Stimulated activated CD8-positive, alpha-beta memory T cell treated with anti-CD3 and anti-CD28 coated beads, Interleukin-15, amount 100 ng/mL, for 4 hours (primary cell): ENCODE results near the gene AFAP1.

Experiments used
- DNase-seq, 2 donors: peaks; one replicate each; pipeline ENCODE4 v3.0.0-alpha.2; 2020; ENCODE audit warnings: low read depth in 2 of 2

Gene AFAP1

GRCh38 chr4:7967501-7968261, 28.0 kb upstream of the AFAP1 start:
- DNase-seq, result no peak

DNA sequence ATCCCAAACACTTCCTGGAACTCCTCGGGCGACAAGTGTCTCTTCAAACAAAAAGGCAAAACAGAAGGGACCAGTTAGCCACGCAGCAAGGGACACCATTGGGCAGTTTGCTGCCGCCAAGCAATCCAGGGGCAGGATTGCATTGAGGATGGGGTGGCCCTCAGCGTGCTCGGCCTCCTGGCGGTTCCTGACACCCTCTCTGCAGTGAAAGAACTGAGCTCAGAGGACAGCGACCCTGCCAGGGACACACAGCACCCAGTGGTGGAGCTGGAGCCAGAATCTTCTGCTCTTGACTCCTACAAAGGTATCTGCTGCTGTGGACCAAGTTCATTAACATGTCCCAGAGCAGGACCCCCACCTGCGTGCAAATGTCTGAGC, 27.4 kb upstream of the AFAP1 start:
- no peak for DNase-seq

GRCh38 chr4:7966281-7967062, 26.8 kb upstream of the AFAP1 start:
- DNase-seq, result no peak

DNA sequence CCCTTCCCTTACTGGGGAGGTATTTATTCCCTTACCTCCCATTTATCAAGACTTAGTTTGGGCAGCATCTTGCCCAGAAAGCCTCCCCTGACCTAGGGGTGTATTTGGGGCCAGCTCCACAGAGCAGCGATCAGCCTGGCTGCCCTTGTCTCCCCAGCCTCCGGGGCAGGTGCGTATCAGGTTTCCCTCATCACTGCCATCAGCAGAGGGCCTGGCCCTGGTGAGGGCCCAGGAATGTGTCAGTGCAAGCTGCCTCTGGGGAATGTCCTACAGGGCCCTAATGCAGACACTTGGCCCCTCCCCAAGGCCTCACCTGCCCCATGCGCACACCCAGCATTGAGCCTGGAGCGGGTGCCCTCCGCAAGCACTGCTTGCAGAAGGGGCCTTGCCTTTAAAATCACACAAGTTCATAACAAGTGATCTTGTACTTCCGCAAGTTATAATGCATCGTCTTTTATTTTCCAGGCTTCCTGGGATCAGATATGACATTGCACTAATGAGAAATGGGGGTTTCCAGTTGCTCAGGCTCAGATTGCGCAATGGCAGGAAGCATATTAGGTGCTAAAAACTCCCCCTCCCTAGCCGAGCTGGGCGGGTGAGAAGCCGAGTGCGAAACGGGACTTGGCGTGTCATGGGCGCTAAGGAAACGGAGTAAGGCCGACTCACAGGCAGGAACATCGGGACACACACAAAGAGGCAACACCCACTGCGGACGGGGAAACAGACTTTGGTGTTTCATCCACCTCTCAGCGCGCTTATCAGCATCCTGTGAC, 25.4 kb upstream of the AFAP1 start:
- DNase-seq, result peak in 1 of 2 donors; percentile 30

- no peak for DNase-seq
These were observed 24.8 kb upstream of the AFAP1 start for GRCh38 chr4:7964459-7964858.

- no peak for DNase-seq
These were observed 24.0 kb upstream of the AFAP1 start for GRCh38 chr4:7963691-7964090.

- no peak for DNase-seq
These were observed 23.2 kb upstream of the AFAP1 start for GRCh38 chr4:7962609-7963508.

DNA sequence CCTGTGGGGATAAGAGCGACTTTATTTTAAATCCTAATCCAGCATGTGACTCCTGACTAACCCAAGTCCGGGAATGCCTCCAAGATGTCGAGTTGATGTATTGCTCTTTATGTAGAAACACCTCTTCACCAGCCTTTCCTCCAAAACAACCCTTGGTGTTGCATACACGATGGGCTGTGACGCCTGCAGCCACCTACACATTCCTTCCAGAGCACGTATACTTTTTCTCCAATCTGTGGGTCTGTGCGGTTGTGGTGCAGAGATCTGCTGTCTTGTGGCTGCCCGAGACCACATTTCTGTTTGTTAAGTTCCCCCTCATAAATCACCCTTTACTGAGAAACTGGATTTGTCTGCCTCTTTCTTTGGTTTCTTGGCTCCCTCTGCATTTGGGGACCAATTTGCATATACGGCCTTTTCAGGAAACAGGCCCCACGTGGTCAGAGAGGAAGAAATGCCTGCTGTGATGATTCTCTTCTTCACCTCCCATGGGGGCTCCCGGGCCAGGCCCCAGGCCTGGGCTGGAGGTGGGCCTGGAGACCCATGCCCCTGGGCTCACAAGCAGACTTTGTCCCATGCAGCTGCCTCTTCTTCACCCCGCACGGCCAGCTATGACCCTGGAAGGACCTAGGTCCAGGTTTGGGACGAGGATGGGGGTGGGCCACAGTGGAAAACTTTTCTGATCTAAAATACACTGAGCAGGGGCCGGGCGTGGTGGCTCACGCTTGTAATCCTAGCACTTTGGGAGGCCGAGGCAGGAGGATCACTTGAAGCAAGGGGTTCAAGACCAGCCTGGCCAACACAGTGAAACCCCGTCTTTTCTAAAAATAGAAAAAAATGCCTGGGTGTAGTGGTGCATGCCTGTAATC, 21.4 kb upstream of the AFAP1 start:
- peak in 1 of 2 donors; percentile 56 for DNase-seq

DNA sequence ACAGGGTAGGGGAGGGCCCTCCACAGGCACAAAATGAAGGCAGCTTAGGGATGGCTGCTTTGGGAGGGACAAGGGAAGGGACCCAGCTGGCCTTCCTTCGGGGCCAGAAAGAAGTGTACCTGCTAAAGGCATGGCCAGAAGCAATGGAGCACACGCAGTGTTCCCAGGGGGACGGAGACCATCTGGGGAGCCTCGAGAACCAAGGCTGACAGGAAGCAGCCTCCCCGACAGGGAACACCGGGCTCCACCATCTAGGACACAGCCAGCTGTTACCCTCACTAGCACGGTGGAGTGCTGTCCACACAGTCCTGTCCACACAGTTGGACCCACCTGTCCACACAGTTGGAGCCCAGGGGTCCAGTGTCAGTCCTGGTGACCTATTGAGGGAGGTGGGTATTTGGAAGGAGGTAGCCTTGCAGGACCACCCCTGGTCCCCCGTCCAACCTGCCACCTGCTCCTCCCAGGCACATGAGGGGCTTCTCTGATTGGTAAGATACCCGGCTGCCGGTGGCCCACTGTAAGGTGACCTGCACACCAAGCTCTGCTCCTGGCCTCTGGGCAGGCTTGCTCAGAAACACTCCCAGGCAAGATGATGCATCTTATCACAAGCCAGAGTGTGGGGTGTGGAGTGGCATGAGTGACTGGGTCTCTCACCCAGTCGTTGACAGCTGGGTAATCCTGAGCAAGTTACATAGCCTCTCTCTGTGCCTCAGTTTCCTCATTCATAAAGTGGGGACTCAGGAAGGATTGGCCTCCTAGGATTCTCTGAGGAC, 20.5 kb upstream of the AFAP1 start:
- no peak for DNase-seq

DNA sequence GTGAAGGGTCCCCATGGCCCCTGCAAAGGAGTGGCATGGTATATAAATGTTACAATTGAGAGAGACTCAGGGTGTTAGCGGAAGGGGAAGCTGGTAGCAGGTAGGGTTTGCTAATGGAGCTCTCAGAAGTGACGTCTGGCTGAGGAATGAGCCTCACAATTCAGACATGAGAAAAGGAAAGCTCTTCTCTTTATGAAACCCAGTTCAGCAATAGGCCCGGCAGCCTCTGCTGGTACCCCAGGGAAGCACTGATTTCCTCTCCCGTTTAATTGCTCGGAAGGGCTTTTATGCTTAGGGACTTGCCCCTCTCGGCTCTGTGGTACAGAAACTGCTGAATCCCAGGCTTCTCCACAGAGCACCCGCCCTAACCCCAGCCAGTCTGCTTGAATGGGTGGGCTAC, 19.4 kb upstream of the AFAP1 start:
- DNase-seq, result no peak

- no peak for DNase-seq
These were observed 17.4 kb upstream of the AFAP1 start for GRCh38 chr4:7956934-7957656.

- DNase-seq, result no peak
These were observed 16.7 kb upstream of the AFAP1 start for GRCh38 chr4:7956270-7956808.

GRCh38 chr4:7955393-7955792, 15.7 kb upstream of the AFAP1 start:
- DNase-seq, result no peak

GRCh38 chr4:7952615-7953014, 13.0 kb upstream of the AFAP1 start:
- DNase-seq, result no peak

DNA sequence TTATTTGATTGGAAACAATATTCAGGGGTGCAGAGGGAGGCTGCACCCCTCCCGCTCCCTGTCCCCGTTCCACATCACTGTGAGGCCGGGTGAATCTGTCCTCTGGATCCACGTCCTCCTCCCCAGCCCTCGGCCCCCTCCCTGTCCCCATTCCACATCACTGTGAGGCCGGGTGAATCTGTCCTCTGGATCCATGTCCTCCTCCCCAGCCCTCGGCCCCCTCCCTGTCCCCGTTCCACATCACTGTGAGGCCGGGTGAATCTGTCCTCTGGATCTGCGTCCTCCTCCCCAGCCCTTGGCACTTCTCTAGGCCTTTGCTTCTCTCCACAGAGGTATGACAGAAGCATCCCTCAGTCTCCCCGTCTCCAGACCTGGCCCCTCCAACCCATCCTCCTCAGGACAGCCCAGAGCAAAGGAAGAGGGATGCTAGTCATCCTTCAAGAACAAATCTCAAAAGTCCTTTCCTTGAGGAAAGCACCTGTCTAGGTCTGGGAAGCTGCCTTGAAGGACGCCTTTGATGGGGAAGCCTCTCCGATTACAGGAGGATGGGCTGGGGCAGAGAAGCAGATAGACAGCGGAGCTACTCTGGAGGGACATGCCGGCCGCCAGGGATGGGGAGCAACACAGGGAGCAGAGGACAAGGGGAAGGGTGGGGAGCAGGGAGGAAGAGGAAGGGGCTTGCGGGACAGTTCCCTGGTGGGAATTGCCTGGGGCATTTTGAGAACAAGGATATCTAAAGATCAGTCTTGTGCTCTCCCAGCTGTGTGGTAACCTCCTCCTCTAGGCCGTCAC, 10.8 kb upstream of the AFAP1 start:
- no peak for DNase-seq

DNA sequence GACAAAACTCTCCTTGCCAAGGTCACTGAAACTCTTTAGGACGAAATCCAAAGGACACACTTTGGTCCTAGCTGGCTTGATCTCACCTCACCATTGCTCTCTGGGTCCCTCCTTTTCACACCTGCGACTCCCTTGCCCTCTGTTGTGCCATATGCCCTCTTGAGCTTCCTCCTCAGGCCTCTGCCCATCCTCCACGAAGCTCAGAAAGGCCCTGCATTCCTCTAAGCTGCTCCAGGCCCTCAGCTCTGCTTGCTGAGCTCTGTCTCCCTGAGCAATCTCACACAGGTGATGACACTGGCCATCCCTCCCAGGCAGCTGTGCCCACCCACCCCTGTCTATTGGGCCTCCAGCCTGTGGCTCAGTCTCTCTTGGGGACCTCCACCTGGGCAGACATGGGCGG, 10.1 kb upstream of the AFAP1 start:
- no peak for DNase-seq

- no peak for DNase-seq
These were observed 8.3 kb upstream of the AFAP1 start for GRCh38 chr4:7947927-7948326.
